Naive thymus-derived CD4-positive, alpha-beta T cell (primary cell): ENCODE measurements around the gene UBAP1L. TPM values are rescaled to one million over a fixed set of nuclear protein-coding genes. Genes with fewer than 3 reads are reported as not detected.
"Not testable (repeated sequence)": the region's sequence is repeated elsewhere in the genome, so short reads cannot be mapped to it uniquely, and the experiment has no call there.

Source experiments
- ATAC-seq: fragments of 150-1000 bp; cut with Tn5 transposase; 2 replicates; pipeline ENCODE4 v1.10.0; 2021; ENCODE audit warnings: mild to moderate bottlenecking, moderate library complexity
- CTCF ChIA-PET: fragments of 350-600 bp; sonication (Branson Sonifier 250); formaldehyde crosslinking; loops from one replicate; lab custom pipeline; 2021; ENCODE audit warnings: antibody characterized with exemption; lab: Charles Lee
- POLR2A ChIA-PET: fragments of 350-600 bp; sonication (Branson Sonifier 250); formaldehyde crosslinking; loops from one replicate; lab custom pipeline; 2021; ENCODE audit warnings: antibody characterized with exemption, inconsistent platforms; lab: Charles Lee
- DNase-seq, 9 donors: peaks; one replicate each; pipeline versions ENCODE4 v3.0.0 to v3.0.0-alpha.2; 2020 to 2022; ENCODE audit warnings: mixed read lengths in 1 of 9
- H3K27ac ChIP-seq: one replicate; pipeline ENCODE4 v1.7.0; 2013; ENCODE audit warnings: mild to moderate bottlenecking, low read depth, low read length, moderate library complexity
- H3K27me3 ChIP-seq, 2 donors: one replicate each; pipeline ENCODE4 v1.7.0; 2013; ENCODE audit warnings: low read length in 2 of 2, mild to moderate bottlenecking in 2 of 2, moderate library complexity in 2 of 2; ENCODE audit not compliant: control insufficient read depth in 2 of 2, insufficient read depth in 2 of 2
- H3K36me3 ChIP-seq, 3 experiments: 1 replicate in 2 of 3; 2 replicates in 1 of 3; pipeline ENCODE4 v1.7.0; 2013; ENCODE audit warnings: low read length in 3 of 3, mild to moderate bottlenecking in 3 of 3, moderate library complexity in 1 of 3; ENCODE audit not compliant: insufficient read depth in 3 of 3, control insufficient read depth in 2 of 3
- H3K4me1 ChIP-seq, 2 donors: one replicate each; pipeline ENCODE4 v1.7.0; 2013; ENCODE audit warnings: low read length in 2 of 2, mild to moderate bottlenecking in 2 of 2, moderate library complexity in 1 of 2; ENCODE audit not compliant: control insufficient read depth in 2 of 2, insufficient read depth in 2 of 2
- H3K4me3 ChIP-seq: 2 replicates; pipeline ENCODE4 v1.7.0; 2013; ENCODE audit warnings: mild to moderate bottlenecking, low read length
- H3K9me3 ChIP-seq, 3 experiments: 1 replicate in 2 of 3; 2 replicates in 1 of 3; pipeline ENCODE4 v1.7.0; 2013; ENCODE audit warnings: low read length in 3 of 3; ENCODE audit not compliant: control insufficient read depth in 2 of 3
- H3K27ac Mint-ChIP-seq, 9 donors: one replicate each; pipeline ENCODE4 v1.8.0; 2020 to 2022; ENCODE audit warnings: mixed read lengths in 9 of 9, mild to moderate bottlenecking in 8 of 9, moderate library complexity in 5 of 9, inconsistent platforms in 2 of 9
- H3K27me3 Mint-ChIP-seq, 5 donors: one replicate each; pipeline ENCODE4 v1.8.0; 2021 to 2022; ENCODE audit warnings: mixed read lengths in 5 of 5, mild to moderate bottlenecking in 1 of 5
- H3K36me3 Mint-ChIP-seq, 5 donors: one replicate each; pipeline ENCODE4 v1.8.0; 2020 to 2022; ENCODE audit warnings: mixed read lengths in 5 of 5, mild to moderate bottlenecking in 3 of 5, inconsistent platforms in 1 of 5
- H3K4me1 Mint-ChIP-seq, 7 donors: one replicate each; pipeline ENCODE4 v1.8.0; 2020 to 2022; ENCODE audit warnings: mixed read lengths in 7 of 7, mild to moderate bottlenecking in 3 of 7, inconsistent platforms in 1 of 7
- H3K4me3 Mint-ChIP-seq, 10 donors: one replicate each; pipeline ENCODE4 v1.8.0; 2020 to 2022; ENCODE audit warnings: mild to moderate bottlenecking in 10 of 10, mixed read lengths in 10 of 10, moderate library complexity in 6 of 10, inconsistent platforms in 2 of 10
- H3K9me3 Mint-ChIP-seq, 11 donors: one replicate each; pipeline ENCODE4 v1.8.0; 2020 to 2022; ENCODE audit warnings: mixed read lengths in 11 of 11, mild to moderate bottlenecking in 4 of 11, inconsistent platforms in 1 of 11, moderate library complexity in 1 of 11
- intact Hi-C, 2 donors: fragments of 100-400 bp; cut with micrococcal nuclease; formaldehyde crosslinking; loops; one replicate each; pipeline ENCODE4 v1.15.1; 2023
- polyA plus RNA-seq, 2 donors: library from polyadenylated mRNA; unstranded; fragments of 300-500 nt; fragmentation: Illumina TruSeq; gene quantifications; one replicate each; pipeline ENCODE4 v1.2.3, GENCODE V29; 2021
- total RNA-seq, 6 experiments: library from RNA in 5 of 6; stranded (reverse) in 5 of 6; gene quantifications; 1 replicate in 5 of 6; 2 replicates in 1 of 6; pipeline ENCODE4 v1.2.3 and lab custom pipeline; 2021 to 2026

Gene UBAP1L
- total and polyA plus RNA-seq, 7 experiments from 2014 or later, result 0.09 to 17.1 (median 12.1) TPM

DNA sequence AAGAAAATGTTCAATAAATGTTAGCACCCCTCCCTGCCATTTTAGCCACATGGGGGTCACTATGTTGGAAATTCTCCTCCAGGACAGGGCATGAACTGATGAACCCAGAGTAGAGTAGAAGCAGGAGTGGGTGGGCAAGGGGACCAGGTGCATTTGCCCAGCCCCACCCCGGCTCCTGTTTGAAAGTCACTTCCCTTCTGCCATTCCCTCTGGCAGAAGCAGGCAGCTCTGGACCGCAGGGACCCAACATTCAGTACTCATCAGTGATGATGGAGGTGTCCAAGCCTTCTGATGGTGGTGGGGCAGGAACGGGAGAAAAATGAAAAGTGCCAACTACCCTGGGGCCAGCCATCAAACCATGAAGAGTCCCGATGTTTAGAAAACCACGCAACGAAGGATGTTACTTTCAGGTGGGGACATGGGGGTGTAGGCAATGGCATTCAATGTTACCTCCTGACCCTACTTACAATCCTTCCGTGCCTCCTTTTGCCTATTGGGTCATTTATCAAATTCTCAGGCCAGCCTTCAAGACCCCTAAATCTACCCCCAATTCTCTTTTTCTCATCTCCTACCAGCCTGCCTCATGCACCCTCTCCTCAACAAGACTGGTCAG lies 17.2 kb downstream of the UBAP1L start:
- Histone ChIP-seq H3K4me1 (no peaks in the 10 kb centered on the region), H3K9me3 (no peaks in the 10 kb centered on the region), H3K36me3 (peaks cover 0 to 48% (median 12%) of the 10 kb centered on the region in 3 experiments), H3K4me3 (no peak overlapping the region), H3K27me3 (no peaks in the 10 kb centered on the region), H3K27ac (no peak overlapping the region)
- intact Hi-C loops, result no loop called here
- H3K9me3 Mint-ChIP-seq, result no peaks in the 10 kb centered on the region
- H3K27me3 Mint-ChIP-seq, result no peaks in the 10 kb centered on the region
- H3K4me3 Mint-ChIP-seq, result no peak overlapping the region
- H3K27ac Mint-ChIP-seq, result no peak overlapping the region
- CTCF ChIA-PET, result no interaction called here
- ATAC-seq (no peak), DNase-seq (no peak)
- H3K4me1 Mint-ChIP-seq, result peaks cover 0 to 10% (median 5%) of the 10 kb centered on the region in 7 donors
- POLR2A ChIA-PET, result no interaction called here
- peaks cover 5 to 37% (median 17%) of the 10 kb centered on the region in 5 donors for H3K36me3 Mint-ChIP-seq

GRCh38 chr15:65096481-65097385 lies 18.3 kb downstream of the UBAP1L start:
- Histone ChIP-seq H3K27ac (no peak overlapping the region), H3K4me1 (no peaks in the 10 kb centered on the region), H3K9me3 (no peaks in the 10 kb centered on the region), H3K27me3 (no peaks in the 10 kb centered on the region), H3K4me3 (no peak overlapping the region), H3K36me3 (peaks cover 0 to 47% (median 12%) of the 10 kb centered on the region in 3 experiments)
- H3K27ac Mint-ChIP-seq, result no peak overlapping the region
- no peaks in the 10 kb centered on the region for H3K27me3 Mint-ChIP-seq
- no peak overlapping the region for H3K4me3 Mint-ChIP-seq
- POLR2A ChIA-PET, result no interaction called here
- ATAC-seq (no peak), DNase-seq (no peak)
- H3K9me3 Mint-ChIP-seq, result no peaks in the 10 kb centered on the region
- H3K36me3 Mint-ChIP-seq, result peaks cover 4 to 36% (median 17%) of the 10 kb centered on the region in 5 donors
- H3K4me1 Mint-ChIP-seq, result peaks cover 0 to 9% (median 4%) of the 10 kb centered on the region in 7 donors
- CTCF ChIA-PET, result no interaction called here
- intact Hi-C loops, result no loop called here

GRCh38 chr15:65095747-65096104 lies 19.3 kb downstream of the UBAP1L start:
- H3K9me3 Mint-ChIP-seq, result no peaks in the 10 kb centered on the region
- ChIA-PET POLR2A (no interaction called here), CTCF (interaction anchor here (0.7 to 0.8 kb wide), 2 partner anchors 13 to 175 kb away, joined by 3 read pairs; no protein-coding TSS in a partner anchor)
- no peaks in the 10 kb centered on the region for H3K9me3 ChIP-seq
- H3K27me3 ChIP-seq, result no peaks in the 10 kb centered on the region
- H3K4me3 ChIP-seq, result no peak overlapping the region
- DNase-seq (no peak), ATAC-seq (no peak)
- H3K36me3 Mint-ChIP-seq, result peaks cover 2 to 30% (median 12%) of the 10 kb centered on the region in 5 donors
- H3K36me3 ChIP-seq, result peaks cover 0 to 37% (median 12%) of the 10 kb centered on the region in 3 experiments
- no peaks in the 10 kb centered on the region for H3K4me1 ChIP-seq
- peaks cover 0 to 3% (median 0%) of the 10 kb centered on the region in 7 donors for H3K4me1 Mint-ChIP-seq
- H3K27ac ChIP-seq, result no peak overlapping the region
- no peak overlapping the region for H3K4me3 Mint-ChIP-seq
- H3K27me3 Mint-ChIP-seq, result no peaks in the 10 kb centered on the region
- intact Hi-C loops, result no loop called here
- no peak overlapping the region for H3K27ac Mint-ChIP-seq

DNA sequence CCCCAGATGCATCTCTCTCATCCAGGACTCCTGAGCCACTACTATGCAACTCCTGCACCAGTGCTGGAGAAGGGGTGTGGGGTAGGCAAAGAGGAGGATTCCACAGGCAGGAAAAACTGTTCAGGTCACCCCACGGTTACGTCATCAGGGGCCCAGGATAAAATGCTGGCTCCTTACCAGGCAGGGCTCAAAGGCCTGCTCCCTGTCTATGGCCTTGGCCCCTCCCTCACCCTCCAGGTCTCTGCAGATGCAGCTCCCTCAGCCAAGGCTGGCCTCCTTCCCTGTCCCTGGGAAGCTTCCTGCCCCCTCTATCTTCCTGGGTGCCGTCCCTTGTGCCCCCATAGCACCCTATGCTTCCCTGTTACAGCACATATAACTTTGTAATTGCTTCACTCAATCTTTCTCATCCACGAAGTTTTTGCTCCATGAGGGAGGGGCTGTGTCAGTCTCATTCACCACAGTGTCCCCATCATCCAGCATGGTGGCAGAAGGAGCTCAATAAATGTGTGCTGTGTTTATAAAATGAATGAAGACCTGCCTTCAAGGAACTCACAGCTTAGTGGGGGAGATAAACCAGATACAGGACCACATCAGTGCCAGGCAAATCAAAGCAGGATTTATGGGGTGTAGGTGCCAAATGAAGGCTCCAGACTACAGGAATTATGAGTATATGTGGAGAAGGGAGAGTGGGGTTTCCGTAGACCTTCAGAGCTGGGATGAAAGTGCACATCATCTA lies 19.8 kb downstream of the UBAP1L start:
- Histone ChIP-seq H3K27me3 (no peaks in the 10 kb centered on the region), H3K27ac (no peak overlapping the region), H3K4me3 (no peak overlapping the region), H3K4me1 (no peaks in the 10 kb centered on the region), H3K9me3 (no peaks in the 10 kb centered on the region), H3K36me3 (peaks cover 0 to 32% (median 10%) of the 10 kb centered on the region in 3 experiments)
- Mint-ChIP-seq H3K9me3 (no peaks in the 10 kb centered on the region), H3K4me1 (no peaks in the 10 kb centered on the region), H3K27ac (no peak overlapping the region), H3K27me3 (no peaks in the 10 kb centered on the region), H3K4me3 (no peak overlapping the region), H3K36me3 (peaks cover 2 to 25% (median 12%) of the 10 kb centered on the region in 5 donors)
- ATAC-seq, result no peak
- ChIA-PET POLR2A (no interaction called here), CTCF (interaction anchor here (0.7 to 0.8 kb wide), 2 partner anchors 14 to 176 kb away, joined by 3 read pairs; no protein-coding TSS in a partner anchor)
- intact Hi-C loops, result no loop called here
- DNase-seq, result no peak

DNA sequence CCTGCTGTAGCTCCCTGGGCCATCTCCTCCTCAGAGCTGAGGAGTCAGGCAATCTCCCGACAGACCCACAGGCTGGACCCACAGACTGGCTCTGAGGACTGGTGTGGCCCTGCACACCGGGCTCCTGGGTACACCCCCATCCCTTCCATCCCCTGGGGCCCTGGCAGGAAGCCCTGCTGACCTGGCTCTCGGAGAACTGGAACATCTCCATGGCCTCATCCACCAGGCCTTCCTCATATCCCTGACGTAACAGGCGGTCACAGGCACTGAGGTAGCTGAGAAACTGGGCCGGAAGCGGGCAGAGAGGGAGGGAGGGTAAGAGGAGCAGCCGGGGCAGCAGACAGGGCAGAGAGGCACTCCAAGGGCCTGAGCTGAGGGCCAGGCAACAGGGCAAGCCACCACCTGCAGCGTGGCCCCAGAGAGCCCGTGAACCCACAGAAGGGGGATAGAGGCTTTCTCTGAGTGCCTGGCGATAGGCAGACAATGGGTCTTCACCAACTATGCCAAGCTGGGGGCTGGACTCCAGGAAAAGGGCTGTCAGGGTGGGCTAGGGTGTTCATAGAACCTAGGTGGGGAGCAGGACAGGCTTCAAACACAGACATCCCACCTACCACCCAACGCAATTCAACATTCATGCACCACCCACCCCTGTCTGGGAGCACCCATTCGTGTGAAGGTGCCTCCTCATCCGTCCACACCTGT lies 20.6 kb downstream of the UBAP1L start:
- intact Hi-C loops, result no loop called here
- no peak for DNase-seq
- CTCF ChIA-PET, result no interaction called here
- no peaks in the 10 kb centered on the region for H3K27me3 Mint-ChIP-seq
- H3K36me3 Mint-ChIP-seq, result peaks cover 2 to 25% (median 12%) of the 10 kb centered on the region in 5 donors
- no peak for ATAC-seq
- H3K9me3 ChIP-seq, result no peaks in the 10 kb centered on the region
- no peak overlapping the region for H3K4me3 Mint-ChIP-seq
- H3K4me3 ChIP-seq, result no peak overlapping the region
- H3K9me3 Mint-ChIP-seq, result no peaks in the 10 kb centered on the region
- H3K27ac ChIP-seq, result no peak overlapping the region
- POLR2A ChIA-PET, result no interaction called here
- peaks cover 0 to 24% (median 9%) of the 10 kb centered on the region in 3 experiments for H3K36me3 ChIP-seq
- H3K4me1 ChIP-seq, result no peaks in the 10 kb centered on the region
- H3K4me1 Mint-ChIP-seq, result no peaks in the 10 kb centered on the region
- no peaks in the 10 kb centered on the region for H3K27me3 ChIP-seq
- H3K27ac Mint-ChIP-seq, result no peak overlapping the region

- peaks cover 0 to 18% (median 9%) of the 10 kb centered on the region in 3 experiments for H3K36me3 ChIP-seq
- H3K27ac ChIP-seq, H3K4me1 Mint-ChIP-seq, H3K4me3 ChIP-seq, POLR2A ChIA-PET, intact Hi-C loops, H3K4me3 Mint-ChIP-seq, H3K27me3 ChIP-seq, H3K9me3 ChIP-seq, H3K4me1 ChIP-seq, CTCF ChIA-PET, H3K9me3 Mint-ChIP-seq, ATAC-seq, H3K27me3 Mint-ChIP-seq, DNase-seq: not testable (repeated sequence)
- Mint-ChIP-seq H3K36me3 (peaks cover 2 to 22% (median 9%) of the 10 kb centered on the region in 5 donors), H3K27ac (peak overlapping the region in 1 of 9 donors; percentile 31)
Measured at GRCh38 chr15:65093793-65094170, 21.2 kb downstream of the UBAP1L start.
